B cell (primary cell): Measurements from ENCODE around the gene SRRM2.

Experiments used
- EZH2 ChIP-seq: IDR thresholded peaks from 2 replicates; pipeline ENCODE4 v1.6.1; 2012; ENCODE audit warnings: borderline replicate concordance, low read depth, mild to moderate bottlenecking, moderate library complexity, low read length; ENCODE audit not compliant: insufficient read depth, poor library complexity, severe bottlenecking
- TF ChIP-seq, protein P1 (sequence below): fragments of 200-600 bp; IDR thresholded peaks from one replicate; pipeline ENCODE4 v1.8.0; 2022; ENCODE audit warnings: antibody characterized with exemption, mild to moderate bottlenecking

GRCh38 chr16:2786826-2787151 is 34.4 kb downstream of the SRRM2 start:
- TF ChIP-seq, protein P1, sequence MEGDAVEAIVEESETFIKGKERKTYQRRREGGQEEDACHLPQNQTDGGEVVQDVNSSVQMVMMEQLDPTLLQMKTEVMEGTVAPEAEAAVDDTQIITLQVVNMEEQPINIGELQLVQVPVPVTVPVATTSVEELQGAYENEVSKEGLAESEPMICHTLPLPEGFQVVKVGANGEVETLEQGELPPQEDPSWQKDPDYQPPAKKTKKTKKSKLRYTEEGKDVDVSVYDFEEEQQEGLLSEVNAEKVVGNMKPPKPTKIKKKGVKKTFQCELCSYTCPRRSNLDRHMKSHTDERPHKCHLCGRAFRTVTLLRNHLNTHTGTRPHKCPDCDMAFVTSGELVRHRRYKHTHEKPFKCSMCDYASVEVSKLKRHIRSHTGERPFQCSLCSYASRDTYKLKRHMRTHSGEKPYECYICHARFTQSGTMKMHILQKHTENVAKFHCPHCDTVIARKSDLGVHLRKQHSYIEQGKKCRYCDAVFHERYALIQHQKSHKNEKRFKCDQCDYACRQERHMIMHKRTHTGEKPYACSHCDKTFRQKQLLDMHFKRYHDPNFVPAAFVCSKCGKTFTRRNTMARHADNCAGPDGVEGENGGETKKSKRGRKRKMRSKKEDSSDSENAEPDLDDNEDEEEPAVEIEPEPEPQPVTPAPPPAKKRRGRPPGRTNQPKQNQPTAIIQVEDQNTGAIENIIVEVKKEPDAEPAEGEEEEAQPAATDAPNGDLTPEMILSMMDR: no peak
- TF ChIP-seq EZH2: no peak
